ENCODE results near the gene ALG14. TPM values are rescaled to one million over a fixed set of nuclear protein-coding genes. Genes with fewer than 3 reads are reported as not detected.
"Not testable (repeated sequence)": the region's sequence is repeated elsewhere in the genome, so short reads cannot be mapped to it uniquely, and the experiment has no call there.

The ALG14 gene
- polyA plus RNA-seq, 1 of the 3 experiments (the other 2 are of a cell fraction), result 2.5 TPM

DNA sequence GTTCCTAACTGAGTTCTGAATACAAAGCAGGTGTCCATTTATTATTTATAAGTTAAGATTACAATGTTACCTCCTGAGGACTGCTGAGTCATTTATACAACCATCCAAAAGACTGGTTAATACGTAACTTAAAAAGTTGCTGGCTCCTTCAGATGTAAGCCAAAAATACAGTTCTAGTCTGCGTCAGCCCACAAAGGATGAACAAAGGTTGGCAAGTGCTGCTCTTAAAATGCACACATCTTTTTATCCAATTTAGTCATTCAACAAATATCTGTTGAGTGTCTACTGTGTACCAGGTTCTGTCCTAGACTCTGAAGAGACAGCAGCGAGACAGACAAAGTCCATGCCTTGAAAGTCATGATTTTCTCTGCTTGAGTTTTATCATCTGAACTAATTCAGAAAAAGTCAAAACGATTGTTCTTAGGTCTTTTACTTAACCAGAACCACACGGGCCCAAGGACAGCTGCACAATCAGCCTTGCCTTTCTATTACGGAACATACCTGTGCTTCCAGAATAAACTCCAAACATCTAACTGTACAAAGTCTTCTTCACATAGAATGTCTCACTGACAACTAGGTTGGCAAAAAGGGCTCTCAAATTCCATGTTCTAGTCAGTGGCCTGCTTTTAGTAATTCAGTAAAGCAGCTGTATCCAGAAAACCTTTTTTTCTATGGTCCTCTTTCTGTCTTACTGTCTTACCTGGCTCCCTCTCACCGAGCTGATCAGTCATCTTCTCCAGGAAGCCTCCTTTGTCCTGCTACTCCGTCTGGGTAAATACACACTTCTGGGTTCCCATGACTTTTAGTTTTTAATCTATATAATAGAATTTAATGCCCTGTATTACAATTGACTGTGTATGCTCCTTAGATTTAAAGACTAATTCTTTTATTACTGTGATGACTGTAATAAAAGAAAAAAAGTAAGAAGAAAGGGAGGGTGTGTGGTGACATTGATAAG lies 130.3 kb downstream of the ALG14 start:
- Histone ChIP-seq H3K36me3 (replicated peaks in 1 of 2; ENCODE audit: control insufficient read depth in 1 of 2, insufficient read depth in 2 of 2, low read length in 1 of 2) (no peaks in the 10 kb centered on the region), H3F3A (replicated peaks; ENCODE audit: insufficient read depth) (no peaks in the 10 kb centered on the region), H3K9ac (no peak overlapping the region), H4K20me1 (ENCODE audit: insufficient read depth) (no peaks in the 10 kb centered on the region), H3K4me2 (no peak overlapping the region), H3K27ac (ENCODE audit: low read depth in 2 of 2, low read length in 1 of 2) (no peak overlapping the region), H3K4me1 (ENCODE audit: control insufficient read depth in 1 of 2, insufficient read depth in 2 of 2, low read depth in 1 of 2, low read length in 1 of 2) (peaks cover 6 to 8% of the 10 kb centered on the region in 2 experiments; a peak in 3 of 4 replicates), H3K79me2 (ENCODE audit: insufficient read depth) (no peaks in the 10 kb centered on the region), H2AFZ (ENCODE audit: low read depth) (no peak overlapping the region), H3K9me2 (no peaks in the 10 kb centered on the region), H3K9me3 (no peaks in the 10 kb centered on the region), H3K27me3 (ENCODE audit: insufficient read depth) (no peaks in the 10 kb centered on the region), H3K4me3 (ENCODE audit: low read depth in 2 of 2, low read length in 1 of 2) (no peak overlapping the region)
- ChIA-PET POLR2A (no interaction called here), CTCF (interaction anchor here (0.7 to 3.6 kb wide), 2 partner anchors 99 to 137 kb away, joined by 3 to 14 read pairs; no protein-coding TSS in a partner anchor)
- 76% methylated on average over 8 of the region's 8 CpGs for WGBS (ENCODE audit: low lambda C conversion rate)
- no peak for DNase-seq
- TF ChIP-seq RXRA (IDR thresholded peaks at IDR 0.05; ENCODE audit: borderline replicate concordance, low read depth), result no peak
- no peak for TF ChIP-seq JUND (IDR thresholded peaks at IDR 0.05)
- no peak for TF ChIP-seq TCF12 (IDR thresholded peaks at IDR 0.05)
- TF ChIP-seq FOSL2 (IDR thresholded peaks at IDR 0.05; ENCODE audit: borderline replicate concordance, low read depth), result no peak
- TF ChIP-seq NRF1 (IDR thresholded peaks at IDR 0.05; ENCODE audit: low read depth, low read length), result no peak
- no peak for TF ChIP-seq CHD2 (IDR thresholded peaks at IDR 0.05; ENCODE audit: low read length, partially characterized antibody)
- no peak for TF ChIP-seq EP300 (IDR thresholded peaks at IDR 0.05; ENCODE audit: borderline replicate concordance in 1 of 2, low read depth in 1 of 2, low read length in 1 of 2)

DNA sequence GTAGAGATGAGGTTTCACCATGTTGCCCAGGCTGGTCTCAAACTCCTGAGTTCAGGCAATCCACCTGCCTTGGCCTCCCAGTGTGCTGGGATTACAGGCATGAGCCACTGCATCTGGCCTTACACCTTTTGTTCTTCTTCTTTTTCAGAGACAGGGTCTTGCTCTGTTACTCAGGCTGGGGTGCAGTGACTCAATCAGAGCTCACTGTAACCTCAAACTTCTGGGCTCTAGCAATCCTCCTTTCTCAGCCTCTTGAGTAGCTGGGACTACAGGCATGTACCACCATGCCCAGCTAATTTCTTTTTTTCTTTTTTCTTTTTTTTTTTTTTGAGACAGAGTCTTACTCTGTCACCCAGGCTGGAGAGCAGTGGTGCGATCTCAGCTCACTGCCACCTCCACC lies 131.3 kb downstream of the ALG14 start:
- CTCF ChIA-PET; H3K79me2 ChIP-seq (ENCODE audit: insufficient read depth); H3K36me3 ChIP-seq (replicated peaks in 1 of 2; ENCODE audit: control insufficient read depth in 1 of 2, insufficient read depth in 2 of 2, low read length in 1 of 2); DNase-seq; H3K4me3 ChIP-seq (ENCODE audit: low read depth in 2 of 2, low read length in 1 of 2); H2AFZ ChIP-seq (ENCODE audit: low read depth); H3K27ac ChIP-seq (ENCODE audit: low read depth in 2 of 2, low read length in 1 of 2); H3F3A ChIP-seq (replicated peaks; ENCODE audit: insufficient read depth); H3K9me3 ChIP-seq; H3K9ac ChIP-seq; H4K20me1 ChIP-seq (ENCODE audit: insufficient read depth); POLR2A ChIA-PET; H3K9me2 ChIP-seq; H3K4me2 ChIP-seq; H3K27me3 ChIP-seq (ENCODE audit: insufficient read depth): not testable (repeated sequence)
- peaks cover 0 to 14% of the 10 kb centered on the region in 2 experiments; a peak in 3 of 4 replicates for H3K4me1 ChIP-seq (ENCODE audit: control insufficient read depth in 1 of 2, insufficient read depth in 2 of 2, low read depth in 1 of 2, low read length in 1 of 2)
- 100% methylated on average over 1 of the region's 1 CpG for WGBS (ENCODE audit: low lambda C conversion rate)

DNA sequence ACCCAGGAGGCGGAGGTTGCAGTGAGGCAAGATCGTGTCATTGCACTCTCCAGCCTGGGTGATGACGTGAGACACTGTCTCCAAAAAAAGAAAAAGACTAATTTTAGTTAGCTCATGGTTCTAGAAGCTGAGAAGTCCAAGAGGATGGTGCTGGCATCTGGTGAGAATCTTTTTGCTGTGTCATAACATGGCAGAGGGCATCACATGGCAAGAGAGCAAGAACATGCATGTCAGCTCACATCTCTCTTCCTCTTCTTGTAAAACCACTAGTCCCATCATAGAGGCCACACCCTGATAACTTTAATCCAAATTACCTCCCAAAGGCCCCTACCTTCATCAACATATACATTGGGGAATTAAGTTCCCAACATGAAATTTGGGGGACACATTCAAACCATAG lies 132.0 kb downstream of the ALG14 start:
- Histone ChIP-seq H4K20me1 (ENCODE audit: insufficient read depth) (no peaks in the 10 kb centered on the region), H3K4me3 (ENCODE audit: low read depth in 2 of 2, low read length in 1 of 2) (no peak overlapping the region), H3K27me3 (ENCODE audit: insufficient read depth) (no peaks in the 10 kb centered on the region), H3K4me1 (ENCODE audit: control insufficient read depth in 1 of 2, insufficient read depth in 2 of 2, low read depth in 1 of 2, low read length in 1 of 2) (peaks cover 0 to 21% of the 10 kb centered on the region in 2 experiments), H3K4me2 (no peak overlapping the region), H3K36me3 (replicated peaks in 1 of 2; ENCODE audit: control insufficient read depth in 1 of 2, insufficient read depth in 2 of 2, low read length in 1 of 2) (no peaks in the 10 kb centered on the region), H3K27ac (ENCODE audit: low read depth in 2 of 2, low read length in 1 of 2) (no peak overlapping the region), H2AFZ (ENCODE audit: low read depth) (no peak overlapping the region), H3K9ac (no peak overlapping the region), H3K79me2 (ENCODE audit: insufficient read depth) (no peaks in the 10 kb centered on the region), H3F3A (replicated peaks; ENCODE audit: insufficient read depth) (peaks cover 2% of the 10 kb centered on the region), H3K9me2 (no peaks in the 10 kb centered on the region), H3K9me3 (no peaks in the 10 kb centered on the region)
- ChIA-PET POLR2A (no interaction called here), CTCF (interaction anchor here (2.6 kb wide), 1 partner anchor 86 kb away, joined by 16 read pairs; no protein-coding TSS in a partner anchor)
- no peak for DNase-seq
- 89% methylated on average over 3 of the region's 3 CpGs for WGBS (ENCODE audit: low lambda C conversion rate)
- TF ChIP-seq, protein P1, sequence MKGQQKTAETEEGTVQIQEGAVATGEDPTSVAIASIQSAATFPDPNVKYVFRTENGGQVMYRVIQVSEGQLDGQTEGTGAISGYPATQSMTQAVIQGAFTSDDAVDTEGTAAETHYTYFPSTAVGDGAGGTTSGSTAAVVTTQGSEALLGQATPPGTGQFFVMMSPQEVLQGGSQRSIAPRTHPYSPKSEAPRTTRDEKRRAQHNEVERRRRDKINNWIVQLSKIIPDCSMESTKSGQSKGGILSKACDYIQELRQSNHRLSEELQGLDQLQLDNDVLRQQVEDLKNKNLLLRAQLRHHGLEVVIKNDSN (IDR thresholded peaks at IDR 0.05; ENCODE audit: borderline replicate concordance, low read depth), result no peak
- TF ChIP-seq RAD21 (IDR thresholded peaks at IDR 0.05; ENCODE audit: low read length) (no peak), POLR2AphosphoS5 (IDR thresholded peaks at IDR 0.05; ENCODE audit: low read depth, low read length) (no peak), GABPA (IDR thresholded peaks at IDR 0.05; ENCODE audit: low read depth) (no peak), SIN3A (IDR thresholded peaks at IDR 0.05; ENCODE audit: borderline replicate concordance, low read depth, low read length) (no peak), RFX5 (IDR thresholded peaks at IDR 0.05; ENCODE audit: low read length) (no peak), FOXJ3 (CRISPR knock-in tag; IDR thresholded peaks at IDR 0.05) (no peak), TAF1 (IDR thresholded peaks at IDR 0.05; ENCODE audit: borderline replicate concordance, low read depth, low read length) (no peak), EP300 (IDR thresholded peaks at IDR 0.05; ENCODE audit: borderline replicate concordance in 1 of 2, low read depth in 1 of 2, low read length in 1 of 2) (no peak), ELF1 (IDR thresholded peaks at IDR 0.05) (no peak), NFIC (IDR thresholded peaks at IDR 0.05; ENCODE audit: borderline replicate concordance) (no peak)
- TF ChIP-seq, protein P2, sequence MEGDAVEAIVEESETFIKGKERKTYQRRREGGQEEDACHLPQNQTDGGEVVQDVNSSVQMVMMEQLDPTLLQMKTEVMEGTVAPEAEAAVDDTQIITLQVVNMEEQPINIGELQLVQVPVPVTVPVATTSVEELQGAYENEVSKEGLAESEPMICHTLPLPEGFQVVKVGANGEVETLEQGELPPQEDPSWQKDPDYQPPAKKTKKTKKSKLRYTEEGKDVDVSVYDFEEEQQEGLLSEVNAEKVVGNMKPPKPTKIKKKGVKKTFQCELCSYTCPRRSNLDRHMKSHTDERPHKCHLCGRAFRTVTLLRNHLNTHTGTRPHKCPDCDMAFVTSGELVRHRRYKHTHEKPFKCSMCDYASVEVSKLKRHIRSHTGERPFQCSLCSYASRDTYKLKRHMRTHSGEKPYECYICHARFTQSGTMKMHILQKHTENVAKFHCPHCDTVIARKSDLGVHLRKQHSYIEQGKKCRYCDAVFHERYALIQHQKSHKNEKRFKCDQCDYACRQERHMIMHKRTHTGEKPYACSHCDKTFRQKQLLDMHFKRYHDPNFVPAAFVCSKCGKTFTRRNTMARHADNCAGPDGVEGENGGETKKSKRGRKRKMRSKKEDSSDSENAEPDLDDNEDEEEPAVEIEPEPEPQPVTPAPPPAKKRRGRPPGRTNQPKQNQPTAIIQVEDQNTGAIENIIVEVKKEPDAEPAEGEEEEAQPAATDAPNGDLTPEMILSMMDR (IDR thresholded peaks at IDR 0.05), result no peak

Measured in SK-N-SH (cell line).